Measurements from ENCODE around the gene ZNF384.
"Not testable (repeated sequence)": the region's sequence is repeated elsewhere in the genome, so short reads cannot be mapped to it uniquely, and the experiment has no call there.

ZNF384 gene

DNA sequence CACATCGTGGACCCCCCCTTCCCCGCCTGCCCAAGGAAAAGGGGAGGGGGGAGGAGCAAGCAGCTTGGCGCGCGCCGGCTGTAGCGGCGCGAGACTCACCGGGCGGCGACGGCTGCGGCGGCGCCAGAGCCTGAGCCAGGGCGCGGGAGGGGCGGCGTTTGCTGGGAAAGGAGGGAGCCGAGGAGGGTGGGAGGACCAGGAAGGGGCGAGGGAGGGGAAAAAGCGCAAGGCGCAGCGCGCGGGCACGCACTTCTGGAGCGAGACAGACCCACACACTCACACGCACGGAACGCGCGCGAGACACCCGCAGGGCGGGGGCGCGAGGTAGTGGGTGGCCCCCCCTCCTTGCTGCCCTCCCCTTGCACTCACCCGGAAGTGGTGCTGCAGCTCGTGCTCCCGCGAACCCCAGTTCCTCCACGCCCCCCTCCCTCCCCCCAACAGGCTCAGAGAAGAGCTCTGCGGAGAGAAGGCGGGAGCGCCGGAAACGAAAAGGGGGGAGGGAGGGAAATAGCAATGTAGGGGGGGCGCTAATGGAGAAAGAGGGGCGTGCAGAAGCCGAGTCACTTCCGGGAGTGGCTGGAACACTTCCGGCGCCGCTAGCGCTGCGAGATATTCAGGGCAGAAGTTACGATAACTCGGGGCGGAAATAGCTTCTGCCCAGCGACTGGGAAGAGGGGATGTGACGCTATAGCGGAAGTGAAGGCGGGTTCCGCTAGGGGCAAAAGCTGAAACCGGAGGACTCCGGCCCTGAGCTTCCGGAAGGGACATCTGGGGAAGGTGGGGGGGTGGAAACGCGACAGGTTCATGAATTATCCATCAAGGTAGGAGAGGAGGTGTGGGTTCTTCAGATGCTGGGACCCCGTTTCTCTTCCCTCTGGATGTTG, at the start of gene ZNF384:
Gene ZNF384, minus strand, starts transcription at position 377 of the 884 bp plus-strand sequence. CDS start 9,855 bp downstream, outside the sequence.
- peak; percentile 96 for DNase-seq

DNA sequence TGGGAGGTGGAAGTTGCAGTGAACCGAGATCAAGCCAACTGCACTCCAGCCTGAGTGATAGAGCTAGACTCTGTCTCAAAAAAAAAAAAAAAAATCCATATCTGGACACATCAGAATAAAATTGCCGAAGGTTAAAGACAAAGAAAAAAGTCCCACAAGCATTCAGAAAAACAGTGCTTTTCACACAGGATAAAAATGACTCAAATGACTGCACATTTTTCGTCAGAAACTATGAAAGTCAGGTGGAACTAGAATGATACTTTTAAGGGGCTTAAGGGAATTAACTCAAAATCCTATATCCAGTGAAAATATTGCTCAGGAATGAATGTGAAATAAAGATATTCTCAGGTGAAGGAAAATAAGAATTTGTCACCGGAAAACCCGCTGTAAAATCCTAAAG, 47.6 kb upstream of the ZNF384 start:
- no peak for DNase-seq

DNA sequence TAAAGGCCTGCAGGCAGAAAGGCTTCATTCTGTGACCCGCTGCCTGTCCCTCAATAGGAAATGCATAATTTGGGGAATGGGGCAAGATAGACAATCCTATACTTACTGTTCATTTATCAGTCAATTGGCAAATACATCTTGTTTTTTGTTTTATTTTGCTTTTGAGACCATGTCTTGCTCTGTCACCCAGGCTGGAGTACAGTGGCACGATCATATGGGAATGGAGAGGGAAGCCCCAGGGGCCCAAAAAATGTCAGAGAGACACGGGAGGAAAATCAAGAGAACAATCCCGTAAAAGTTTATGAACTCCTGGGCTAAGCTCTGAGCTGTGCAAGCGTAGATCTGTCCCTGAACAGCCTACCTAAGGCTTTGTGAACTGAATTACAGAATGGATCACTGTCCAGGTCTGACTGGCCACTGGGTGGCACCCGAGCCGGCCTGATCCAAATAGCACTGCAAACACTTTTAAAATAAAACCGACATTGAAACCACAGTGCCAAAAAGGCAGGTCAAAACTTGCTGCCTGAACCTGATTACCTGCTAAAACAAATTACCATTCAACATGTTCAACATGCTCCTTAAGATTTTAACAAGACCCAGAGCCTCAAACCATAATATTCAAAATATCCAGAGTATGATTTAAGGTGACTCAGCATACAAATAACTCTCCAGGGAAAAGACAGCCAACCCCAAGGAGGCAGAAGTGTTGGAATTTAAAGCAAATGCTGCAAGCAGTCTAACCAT, 46.4 kb upstream of the ZNF384 start:
- DNase-seq, result peak; percentile 36

DNA sequence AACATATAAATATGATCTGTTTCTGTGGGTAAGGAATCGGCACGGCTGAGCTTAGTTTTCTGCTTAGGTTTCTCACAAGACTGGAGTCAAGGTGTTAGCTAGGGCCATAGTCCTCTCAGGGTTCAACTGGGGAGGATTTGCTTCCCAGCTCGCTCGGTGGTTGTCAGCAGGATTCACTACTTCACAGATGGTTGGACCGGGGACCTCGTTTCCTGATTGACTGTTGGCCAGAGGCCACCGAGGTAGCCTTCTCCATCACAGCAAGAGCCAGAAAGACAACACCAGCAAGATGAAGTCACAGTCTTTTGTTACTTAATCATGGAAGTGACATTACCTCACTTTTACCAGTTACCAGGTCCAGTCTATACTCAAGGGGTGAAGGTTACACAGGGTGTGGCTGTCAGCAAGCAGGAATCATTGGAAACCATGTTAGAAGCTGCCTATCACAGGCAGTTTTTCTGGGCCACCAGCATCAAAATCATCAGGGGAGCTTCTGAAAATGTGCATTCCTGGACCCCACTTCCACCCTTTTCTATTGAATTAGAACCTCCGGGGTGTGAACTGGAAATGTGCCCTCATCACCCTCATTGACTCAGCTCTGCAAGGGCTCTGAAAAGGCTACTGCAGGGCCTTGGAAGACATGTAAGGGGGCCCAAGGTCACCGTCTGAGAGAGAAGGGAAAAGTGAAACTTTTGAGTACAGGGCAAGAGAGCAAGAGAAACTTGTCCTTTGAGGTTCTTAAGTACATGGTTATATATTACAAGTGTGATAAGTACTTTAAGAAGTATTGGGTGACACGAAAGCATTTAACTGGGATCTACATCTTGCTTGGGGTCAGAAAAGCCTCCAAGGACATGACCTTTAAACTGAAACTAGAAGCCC, 45.6 kb upstream of the ZNF384 start:
- no peak for DNase-seq

- no peak for DNase-seq
Measured at GRCh38 chr12:6730169-6730568, 41.0 kb upstream of the ZNF384 start.

- DNase-seq, result no peak
Measured at GRCh38 chr12:6729186-6729585, 40.0 kb upstream of the ZNF384 start.

DNA sequence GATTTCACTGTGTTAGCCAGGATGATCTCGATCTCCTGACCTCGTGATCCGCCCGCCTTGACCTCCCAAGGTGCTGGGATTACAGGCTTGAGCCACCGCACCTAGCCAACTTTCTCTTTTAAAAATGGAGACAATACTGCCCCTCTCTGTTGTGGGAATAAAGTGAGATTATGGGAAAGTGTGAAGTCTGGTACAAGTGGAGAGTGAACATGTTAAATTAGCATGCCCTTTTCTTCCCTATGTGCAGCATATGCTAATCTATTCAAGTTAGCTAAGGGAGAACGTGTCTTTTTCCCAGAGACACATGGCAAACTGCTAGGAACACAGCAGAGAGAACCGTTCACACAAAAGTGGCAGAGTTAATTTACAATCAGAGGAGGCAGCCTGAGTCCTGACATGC, 36.2 kb upstream of the ZNF384 start:
- DNase-seq, result no peak

GRCh38 chr12:6724409-6724797, 35.2 kb upstream of the ZNF384 start:
- no peak for DNase-seq

- DNase-seq, result peak; percentile 97
Measured at GRCh38 chr12:6723607-6724408, 34.6 kb upstream of the ZNF384 start, which contains the start of gene COPS7A. Gene COPS7A (plus strand): TSS chr12:6724046. CDS start chr12:6724657, 611 bp downstream.

DNA sequence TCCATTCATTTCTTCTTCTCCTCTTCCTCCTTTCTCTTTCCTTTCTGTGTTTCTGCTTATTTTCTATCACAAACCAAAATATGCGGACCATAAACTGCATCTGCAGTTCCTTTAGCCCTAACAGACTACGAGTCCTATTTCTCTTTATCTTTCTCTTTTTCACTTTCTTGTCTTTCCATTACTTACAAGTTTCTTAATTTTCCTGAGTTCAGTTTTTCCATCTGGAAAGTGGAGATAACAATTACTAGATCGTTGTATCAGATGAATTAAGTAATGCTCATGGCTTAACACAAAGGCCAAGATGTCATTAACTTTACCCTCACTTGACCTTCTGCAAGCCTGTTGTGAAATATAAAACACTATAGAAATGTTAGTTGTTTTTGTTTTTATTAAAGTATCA, 33.7 kb upstream of the ZNF384 start:
- DNase-seq, result no peak

GRCh38 chr12:6716874-6717437, 27.8 kb upstream of the ZNF384 start:
- DNase-seq, result no peak

DNA sequence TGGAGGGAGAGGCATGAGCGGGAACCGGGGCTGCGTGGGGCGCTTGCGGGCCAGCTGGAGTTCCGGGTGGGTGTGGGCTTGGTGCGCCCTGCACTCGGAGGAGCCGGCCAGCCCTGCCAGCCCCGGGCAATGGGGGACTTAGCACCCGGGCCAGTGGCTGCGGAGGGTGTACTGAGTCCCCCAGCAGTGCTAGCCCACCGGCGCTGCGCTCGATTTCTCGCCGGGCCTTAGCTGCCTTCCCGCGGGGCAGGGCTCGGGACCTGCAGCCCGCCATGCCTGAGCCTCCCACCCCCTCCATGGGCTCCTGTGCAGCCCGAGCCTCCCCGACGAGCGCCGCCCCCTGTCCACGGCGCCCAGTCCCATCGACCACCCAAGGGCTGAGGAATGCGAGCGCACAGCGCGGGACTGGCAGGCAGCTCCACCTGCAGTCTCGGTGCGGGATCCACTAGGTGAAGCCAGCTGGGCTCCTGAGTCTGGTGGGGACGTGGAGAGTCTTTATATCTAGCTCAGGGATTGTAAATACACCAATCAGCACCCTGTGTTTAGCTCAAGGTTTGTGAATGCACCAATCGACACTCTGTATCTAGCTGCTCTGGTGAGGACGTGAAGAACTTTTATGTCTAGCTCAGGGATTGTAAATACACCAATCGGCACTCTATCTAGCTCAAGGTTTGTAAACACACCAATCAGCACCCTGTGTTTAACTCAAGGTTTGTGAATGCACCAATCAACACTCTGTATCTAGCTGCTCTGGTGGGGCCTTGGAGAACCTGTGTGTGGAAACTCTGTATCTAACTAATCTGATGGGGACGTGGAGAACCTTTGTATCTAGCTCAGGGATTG, 27.1 kb upstream of the ZNF384 start:
- not testable (repeated sequence) for DNase-seq

GRCh38 chr12:6708960-6709394, 19.8 kb upstream of the ZNF384 start:
- no peak for DNase-seq

DNA sequence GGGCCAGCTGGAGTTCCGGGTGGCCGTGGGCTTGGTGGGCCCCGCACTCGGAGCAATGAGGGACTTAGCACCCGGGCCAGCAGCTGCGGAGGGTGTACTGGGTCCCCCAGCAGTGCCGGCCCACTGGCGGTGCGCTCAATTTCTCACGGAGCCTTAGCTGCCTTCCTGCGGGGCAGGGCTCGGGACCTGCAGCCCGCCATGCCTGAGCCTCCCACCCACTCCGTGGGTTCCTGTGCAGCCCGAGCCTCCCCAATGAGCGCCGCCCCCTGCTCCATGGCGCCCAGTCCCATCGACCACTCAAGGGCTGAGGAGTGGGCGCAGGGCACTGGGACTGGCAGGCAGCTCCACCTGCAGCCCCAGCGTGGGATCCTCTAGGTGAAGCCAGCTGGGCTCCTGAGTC, 19.2 kb upstream of the ZNF384 start:
- not testable (repeated sequence) for DNase-seq

DNA sequence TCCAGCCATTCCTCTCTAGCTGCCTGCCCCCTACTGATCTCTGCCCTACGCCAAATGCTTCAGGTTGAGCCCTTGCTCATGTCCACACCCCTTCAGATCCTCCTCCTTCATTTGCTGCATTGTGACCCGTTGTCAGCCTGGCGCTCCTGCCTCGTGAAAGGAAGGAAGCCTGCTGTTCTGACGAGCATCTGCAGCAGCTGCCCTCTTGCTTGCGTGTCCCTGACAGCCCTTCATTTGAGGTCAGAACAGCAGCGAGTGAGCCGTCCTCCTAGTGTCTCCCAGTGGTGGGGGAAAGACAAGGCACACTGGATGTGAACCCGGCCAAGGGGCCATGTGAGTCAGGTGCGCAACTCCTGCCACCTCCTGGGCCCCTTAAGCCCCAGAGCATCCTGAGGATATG, 14.5 kb upstream of the ZNF384 start:
- no peak for DNase-seq

DNA sequence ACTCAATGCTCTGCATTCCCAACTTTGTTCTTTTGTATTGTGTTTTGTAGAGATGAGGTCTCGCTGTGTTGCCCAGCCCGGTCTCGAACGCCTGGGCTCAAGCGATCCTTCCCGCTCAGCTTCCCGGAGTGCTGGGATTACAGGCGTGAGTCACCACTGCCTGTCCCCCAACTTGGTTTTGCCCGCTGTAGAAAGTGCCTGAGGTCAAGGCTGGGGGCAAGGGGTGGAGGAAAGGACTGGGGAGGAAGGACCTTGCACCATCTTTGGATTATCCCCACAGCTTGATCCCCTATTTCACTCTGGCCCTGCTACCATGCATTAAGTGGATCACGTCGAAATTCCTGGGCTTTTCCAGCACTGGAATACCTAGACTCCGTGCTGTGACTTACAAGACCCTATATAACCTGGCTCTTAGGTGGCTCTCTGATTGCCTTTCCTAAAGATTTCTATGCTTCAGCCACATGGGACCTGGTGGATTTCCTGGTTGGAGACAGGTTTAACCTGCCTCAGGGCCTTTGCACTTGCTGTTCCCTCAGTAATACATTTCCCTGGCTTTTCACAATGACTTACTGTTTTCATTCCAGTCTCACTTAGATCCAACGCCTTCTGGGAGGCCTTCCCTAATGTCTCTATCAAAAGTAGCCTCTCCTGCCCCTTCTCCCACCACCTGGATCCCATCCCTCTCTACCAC, 12.0 kb upstream of the ZNF384 start:
- no peak for DNase-seq

- DNase-seq, result peak; percentile 42
Measured at GRCh38 chr12:6700646-6701051, 11.5 kb upstream of the ZNF384 start, which contains the start of gene PIANP. Gene PIANP (minus strand): TSS chr12:6700815. CDS start chr12:6698061, 2,754 bp downstream.

DNA sequence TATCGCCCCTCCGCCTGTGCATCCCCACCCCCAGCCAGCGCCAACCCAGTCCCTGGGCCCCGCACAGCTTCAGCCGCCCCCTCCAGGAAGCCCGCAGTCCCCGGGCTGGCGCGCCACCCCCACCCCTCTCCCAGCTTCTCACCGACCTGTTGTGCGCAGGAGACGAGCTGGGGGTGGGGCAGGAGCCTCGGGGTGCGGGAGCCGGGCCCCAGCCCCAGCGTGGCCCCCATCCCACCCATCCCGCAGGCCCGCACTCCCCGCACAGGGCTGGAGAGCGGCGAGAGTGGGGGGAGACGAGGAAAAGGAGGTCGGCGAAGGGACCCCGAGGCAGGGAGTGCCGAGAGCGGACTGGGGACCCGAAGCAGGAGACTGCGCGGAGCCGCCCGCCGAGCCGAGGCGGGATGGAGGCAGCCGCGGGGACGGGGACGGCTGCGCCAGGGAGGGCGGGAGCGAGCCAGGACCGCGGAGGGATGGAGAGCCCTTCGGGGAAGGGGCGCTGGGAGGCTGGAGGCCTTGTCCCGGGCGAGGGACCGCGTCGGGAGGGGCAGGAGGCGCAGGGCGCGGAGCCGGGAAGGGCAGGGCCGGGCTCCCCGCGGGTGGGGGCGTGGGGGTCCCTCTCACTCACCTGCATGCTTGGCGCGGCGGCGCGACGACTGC, 10.9 kb upstream of the ZNF384 start:
- no peak for DNase-seq

GRCh38 chr12:6699259-6699988, 10.2 kb upstream of the ZNF384 start:
- no peak for DNase-seq
